GM21723 (cell line): Measurements from ENCODE around the gene FBXO41.

Experiments used
- ATAC-seq: cut with Tn5 transposase; IDR thresholded peaks from one replicate; pipeline ENCODE4 v1.9.1; 2021; ENCODE audit warnings: mild to moderate bottlenecking, moderate library complexity; ENCODE audit not compliant: unreplicated experiment

FBXO41 gene

DNA sequence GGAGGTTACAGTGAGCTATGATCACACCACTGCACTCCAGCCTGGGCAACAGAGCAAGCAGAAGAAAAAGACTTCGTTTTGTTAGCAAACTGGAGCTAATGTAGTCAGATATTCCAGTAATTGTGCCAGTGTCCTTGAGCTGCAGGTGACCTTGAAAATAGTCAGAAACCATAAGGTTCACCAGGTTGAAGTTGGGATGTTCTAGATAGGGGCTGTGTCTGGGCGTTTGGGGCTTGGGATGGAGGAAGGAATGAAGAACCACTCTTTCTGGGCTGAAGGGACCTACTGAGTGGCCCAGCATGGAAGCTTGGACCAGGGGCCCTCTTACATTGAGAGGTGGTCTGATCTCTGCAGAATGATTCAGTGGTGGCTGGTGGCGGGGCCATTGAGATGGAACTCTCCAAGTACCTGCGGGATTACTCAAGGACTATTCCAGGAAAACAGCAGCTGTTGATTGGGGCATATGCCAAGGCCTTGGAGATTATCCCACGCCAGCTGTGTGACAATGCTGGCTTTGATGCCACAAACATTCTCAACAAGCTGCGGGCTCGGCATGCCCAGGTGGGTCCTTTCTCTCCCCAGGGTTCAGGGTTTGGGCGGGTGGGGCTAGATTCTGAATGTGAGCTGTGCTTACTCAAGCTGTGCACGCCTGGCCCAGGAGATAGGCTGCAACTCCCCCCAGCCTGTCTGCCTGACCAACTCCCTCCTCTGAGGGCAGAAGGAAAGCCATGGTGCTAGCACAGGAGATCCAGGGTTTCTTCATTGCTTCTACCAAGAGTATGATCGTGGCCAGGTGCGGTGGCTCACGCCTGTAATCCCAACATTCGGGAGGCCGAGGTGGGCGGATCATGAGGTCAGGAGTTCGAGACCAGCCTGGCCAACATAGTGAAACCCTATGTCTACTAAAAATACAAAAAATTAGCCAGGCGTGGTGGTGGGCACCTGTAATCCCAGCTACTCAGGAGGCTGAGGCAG is 33.1 kb downstream of the FBXO41 start:
- no peak for ATAC-seq

- no peak for ATAC-seq
Observed at GRCh38 chr2:73249636-73250035, 34.6 kb downstream of the FBXO41 start.

GRCh38 chr2:73246850-73247249 is 37.4 kb downstream of the FBXO41 start:
- ATAC-seq = no peak

- no peak for ATAC-seq
Observed at GRCh38 chr2:73244580-73244979, 39.7 kb downstream of the FBXO41 start.

- no peak for ATAC-seq
Observed at GRCh38 chr2:73243884-73244570, 40.3 kb downstream of the FBXO41 start.

DNA sequence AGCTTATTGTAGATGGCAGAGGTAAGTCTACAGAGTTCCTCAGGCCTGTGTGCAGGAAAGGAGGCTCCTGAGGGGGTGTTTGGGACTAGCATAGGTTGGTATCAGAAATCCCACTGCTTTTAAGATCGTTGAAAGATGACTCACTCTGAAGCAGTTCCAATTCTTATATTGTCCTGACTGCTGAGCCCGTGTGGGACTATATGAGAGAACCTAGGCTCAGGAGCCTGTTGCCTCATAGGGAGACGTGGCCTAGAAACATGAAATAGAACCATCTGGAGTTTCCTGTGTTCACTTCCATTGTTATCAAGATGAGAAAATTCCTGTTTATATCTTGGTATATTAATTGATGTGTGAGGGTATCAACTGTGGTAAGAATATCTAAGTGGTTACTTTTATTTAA is 44.5 kb downstream of the FBXO41 start:
- ATAC-seq = no peak

- ATAC-seq = no peak
Observed at GRCh38 chr2:73238976-73239375, 45.3 kb downstream of the FBXO41 start.

GRCh38 chr2:73238149-73238548 is 46.1 kb downstream of the FBXO41 start:
- ATAC-seq = no peak

- ATAC-seq = no peak
Observed at GRCh38 chr2:73237168-73237567, 47.1 kb downstream of the FBXO41 start.

GRCh38 chr2:73235315-73236028 is 48.8 kb downstream of the FBXO41 start:
- ATAC-seq = no peak

- ATAC-seq = peak; percentile 69
Observed at GRCh38 chr2:73233932-73234832, 50.1 kb downstream of the FBXO41 start, which contains the start of gene CCT7. TSS of gene CCT7 (plus strand) at chr2:73234308. CDS start at chr2:73234379, 71 bp downstream.

GRCh38 chr2:73233154-73233931 is 50.9 kb downstream of the FBXO41 start, which contains the start of gene PRADC1:
TSS of gene PRADC1 (minus strand) at chr2:73233239. CDS start at chr2:73233160, 79 bp downstream.
- ATAC-seq = peak; percentile 87

GRCh38 chr2:73232403-73233153 is 51.7 kb downstream of the FBXO41 start:
- ATAC-seq = peak; percentile 9

GRCh38 chr2:73228631-73229030 is 55.6 kb downstream of the FBXO41 start:
- ATAC-seq = no peak

- ATAC-seq = no peak
Observed at GRCh38 chr2:73227086-73227485, 57.2 kb downstream of the FBXO41 start.

DNA sequence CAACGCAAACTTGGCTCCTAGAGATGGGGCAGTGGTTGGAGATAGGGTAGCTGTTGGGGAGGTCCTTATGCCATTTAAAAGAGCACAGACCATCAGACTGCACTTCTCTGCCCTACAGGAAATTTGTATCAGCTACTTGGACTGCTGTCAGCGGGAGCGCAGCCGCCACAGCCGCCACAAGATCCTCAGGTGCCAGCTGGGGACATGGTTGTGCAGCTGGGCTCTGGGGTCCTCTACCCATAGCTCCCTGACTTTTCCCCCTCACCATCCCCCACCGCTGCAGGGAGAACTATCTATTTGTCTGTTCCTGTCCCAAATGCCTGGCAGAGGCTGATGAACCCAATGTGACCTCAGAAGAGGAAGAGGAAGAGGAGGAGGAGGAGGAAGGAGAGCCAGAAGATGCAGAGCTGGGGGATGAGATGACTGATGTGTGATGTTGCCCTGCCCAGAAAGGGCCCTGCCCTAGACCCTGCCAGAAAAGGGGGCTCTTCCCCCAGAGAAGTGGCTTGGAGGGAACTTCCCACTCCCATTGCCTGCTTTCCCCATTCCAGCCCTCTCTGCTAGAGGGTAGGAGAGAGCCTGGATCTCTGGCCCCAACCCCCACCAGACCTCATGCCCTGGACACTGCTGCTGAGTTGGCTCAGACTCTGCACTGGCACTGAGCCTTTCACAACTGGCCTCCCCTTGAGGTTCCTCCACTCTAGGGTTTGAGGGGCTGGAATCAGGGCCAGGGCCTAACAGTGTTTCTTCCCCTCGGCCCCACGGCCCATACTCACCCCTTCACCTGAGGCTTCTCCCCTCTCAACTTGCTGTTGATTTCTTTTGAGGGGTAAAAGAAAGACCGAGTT is 58.5 kb downstream of the FBXO41 start:
- no peak for ATAC-seq

- no peak for ATAC-seq
Observed at GRCh38 chr2:73223821-73224220, 60.5 kb downstream of the FBXO41 start.

GRCh38 chr2:73218298-73218697 is 66.0 kb downstream of the FBXO41 start:
- ATAC-seq = no peak
